NB4 (cell line): ENCODE results near the gene FZD1.

Experiments used
- MYC ChIP-seq: IDR thresholded peaks from 2 replicates; pipeline ENCODE4 v1.6.1; 2011; ENCODE audit warnings: low read depth, low read length
- TF ChIP-seq, protein P1 (sequence below): IDR thresholded peaks from one replicate; pipeline ENCODE4 v1.5.1; 2012; ENCODE audit warnings: low read depth, low read length

DNA sequence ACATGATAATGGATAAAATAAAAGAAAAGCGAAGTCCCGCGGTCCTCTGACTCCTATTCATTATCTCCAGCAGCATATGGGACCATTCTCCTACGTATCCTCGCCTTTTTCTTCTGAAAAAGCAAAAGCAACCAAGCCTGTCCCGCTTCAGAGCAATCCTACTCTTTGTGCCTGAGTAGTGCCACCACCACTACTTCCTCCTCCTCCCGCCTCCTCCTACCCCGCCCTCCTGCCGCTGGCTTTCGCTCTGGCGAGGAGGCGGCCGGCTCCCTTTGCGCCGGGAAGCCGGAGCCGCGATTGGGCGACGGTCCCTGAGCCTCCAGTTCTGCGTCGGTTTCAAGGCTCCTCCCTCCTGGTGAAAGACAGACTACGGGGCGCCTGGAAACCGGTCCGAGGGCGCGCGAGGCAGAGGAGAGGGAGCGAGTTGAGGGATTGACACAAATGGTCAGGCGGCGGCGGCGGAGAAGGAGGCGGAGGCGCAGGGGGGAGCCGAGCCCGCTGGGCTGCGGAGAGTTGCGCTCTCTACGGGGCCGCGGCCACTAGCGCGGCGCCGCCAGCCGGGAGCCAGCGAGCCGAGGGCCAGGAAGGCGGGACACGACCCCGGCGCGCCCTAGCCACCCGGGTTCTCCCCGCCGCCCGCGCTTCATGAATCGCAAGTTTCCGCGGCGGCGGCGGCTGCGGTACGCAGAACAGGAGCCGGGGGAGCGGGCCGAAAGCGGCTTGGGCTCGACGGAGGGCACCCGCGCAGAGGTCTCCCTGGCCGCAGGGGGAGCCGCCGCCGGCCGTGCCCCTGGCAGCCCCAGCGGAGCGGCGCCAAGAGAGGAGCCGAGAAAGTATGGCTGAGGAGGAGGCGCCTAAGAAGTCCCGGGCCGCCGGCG, at the start of gene FZD1:
- peak; percentile 45 for TF ChIP-seq MYC
- TF ChIP-seq, protein P1, sequence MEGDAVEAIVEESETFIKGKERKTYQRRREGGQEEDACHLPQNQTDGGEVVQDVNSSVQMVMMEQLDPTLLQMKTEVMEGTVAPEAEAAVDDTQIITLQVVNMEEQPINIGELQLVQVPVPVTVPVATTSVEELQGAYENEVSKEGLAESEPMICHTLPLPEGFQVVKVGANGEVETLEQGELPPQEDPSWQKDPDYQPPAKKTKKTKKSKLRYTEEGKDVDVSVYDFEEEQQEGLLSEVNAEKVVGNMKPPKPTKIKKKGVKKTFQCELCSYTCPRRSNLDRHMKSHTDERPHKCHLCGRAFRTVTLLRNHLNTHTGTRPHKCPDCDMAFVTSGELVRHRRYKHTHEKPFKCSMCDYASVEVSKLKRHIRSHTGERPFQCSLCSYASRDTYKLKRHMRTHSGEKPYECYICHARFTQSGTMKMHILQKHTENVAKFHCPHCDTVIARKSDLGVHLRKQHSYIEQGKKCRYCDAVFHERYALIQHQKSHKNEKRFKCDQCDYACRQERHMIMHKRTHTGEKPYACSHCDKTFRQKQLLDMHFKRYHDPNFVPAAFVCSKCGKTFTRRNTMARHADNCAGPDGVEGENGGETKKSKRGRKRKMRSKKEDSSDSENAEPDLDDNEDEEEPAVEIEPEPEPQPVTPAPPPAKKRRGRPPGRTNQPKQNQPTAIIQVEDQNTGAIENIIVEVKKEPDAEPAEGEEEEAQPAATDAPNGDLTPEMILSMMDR: no peak
